Measurements from ENCODE around the gene DSEL.

DNA sequence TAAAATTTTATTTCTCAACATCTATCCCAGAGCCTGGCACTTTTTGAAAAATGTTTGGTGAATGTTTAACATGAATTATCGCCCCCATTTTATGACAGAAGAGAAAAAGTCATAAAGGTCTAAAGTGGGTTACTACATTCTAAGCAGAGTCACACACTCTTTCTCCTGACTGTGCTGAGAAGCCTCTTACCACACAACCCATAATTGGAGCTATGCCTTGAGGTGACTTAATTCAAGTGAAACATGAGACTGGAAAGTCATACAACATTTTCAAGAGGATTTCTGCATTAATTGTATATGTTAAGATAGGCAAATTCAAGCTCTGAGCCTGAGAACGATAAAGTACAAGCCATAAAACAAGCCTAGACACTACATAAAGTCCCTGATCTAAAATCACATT, 3.1 kb upstream of the DSEL start:
- no peak for TF ChIP-seq POLR2AphosphoS5 (IDR thresholded peaks at IDR 0.05; ENCODE audit: low read depth, low read length)
- TF ChIP-seq, protein P1, sequence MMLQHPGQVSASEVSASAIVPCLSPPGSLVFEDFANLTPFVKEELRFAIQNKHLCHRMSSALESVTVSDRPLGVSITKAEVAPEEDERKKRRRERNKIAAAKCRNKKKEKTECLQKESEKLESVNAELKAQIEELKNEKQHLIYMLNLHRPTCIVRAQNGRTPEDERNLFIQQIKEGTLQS (IDR thresholded peaks at IDR 0.05; ENCODE audit: insufficient read depth, low read depth, low read length), result no peak
- TF ChIP-seq POLR2A (IDR thresholded peaks at IDR 0.05; ENCODE audit: control extremely low read depth in 1 of 2, low read depth in 2 of 2, low read length in 2 of 2), result no peak
- TF ChIP-seq, protein P2, sequence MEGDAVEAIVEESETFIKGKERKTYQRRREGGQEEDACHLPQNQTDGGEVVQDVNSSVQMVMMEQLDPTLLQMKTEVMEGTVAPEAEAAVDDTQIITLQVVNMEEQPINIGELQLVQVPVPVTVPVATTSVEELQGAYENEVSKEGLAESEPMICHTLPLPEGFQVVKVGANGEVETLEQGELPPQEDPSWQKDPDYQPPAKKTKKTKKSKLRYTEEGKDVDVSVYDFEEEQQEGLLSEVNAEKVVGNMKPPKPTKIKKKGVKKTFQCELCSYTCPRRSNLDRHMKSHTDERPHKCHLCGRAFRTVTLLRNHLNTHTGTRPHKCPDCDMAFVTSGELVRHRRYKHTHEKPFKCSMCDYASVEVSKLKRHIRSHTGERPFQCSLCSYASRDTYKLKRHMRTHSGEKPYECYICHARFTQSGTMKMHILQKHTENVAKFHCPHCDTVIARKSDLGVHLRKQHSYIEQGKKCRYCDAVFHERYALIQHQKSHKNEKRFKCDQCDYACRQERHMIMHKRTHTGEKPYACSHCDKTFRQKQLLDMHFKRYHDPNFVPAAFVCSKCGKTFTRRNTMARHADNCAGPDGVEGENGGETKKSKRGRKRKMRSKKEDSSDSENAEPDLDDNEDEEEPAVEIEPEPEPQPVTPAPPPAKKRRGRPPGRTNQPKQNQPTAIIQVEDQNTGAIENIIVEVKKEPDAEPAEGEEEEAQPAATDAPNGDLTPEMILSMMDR (IDR thresholded peaks at IDR 0.05; ENCODE audit: control extremely low read depth in 1 of 3, insufficient read depth in 1 of 3, low read depth in 1 of 3, low read length in 3 of 3), result no peak
- no peak for TF ChIP-seq EZH2 (IDR thresholded peaks at IDR 0.05; ENCODE audit: low read depth, low read length, severe bottlenecking)
- TF ChIP-seq, protein P3, sequence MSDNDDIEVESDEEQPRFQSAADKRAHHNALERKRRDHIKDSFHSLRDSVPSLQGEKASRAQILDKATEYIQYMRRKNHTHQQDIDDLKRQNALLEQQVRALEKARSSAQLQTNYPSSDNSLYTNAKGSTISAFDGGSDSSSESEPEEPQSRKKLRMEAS (IDR thresholded peaks at IDR 0.05), result no peak
- TF ChIP-seq TAF1 (IDR thresholded peaks at IDR 0.05; ENCODE audit: low read depth, low read length), result no peak
- TF ChIP-seq HDAC2 (IDR thresholded peaks at IDR 0.05; ENCODE audit: borderline replicate concordance in 1 of 2, low read depth in 2 of 2, low read length in 2 of 2), result no peak
- TF ChIP-seq, protein P4, sequence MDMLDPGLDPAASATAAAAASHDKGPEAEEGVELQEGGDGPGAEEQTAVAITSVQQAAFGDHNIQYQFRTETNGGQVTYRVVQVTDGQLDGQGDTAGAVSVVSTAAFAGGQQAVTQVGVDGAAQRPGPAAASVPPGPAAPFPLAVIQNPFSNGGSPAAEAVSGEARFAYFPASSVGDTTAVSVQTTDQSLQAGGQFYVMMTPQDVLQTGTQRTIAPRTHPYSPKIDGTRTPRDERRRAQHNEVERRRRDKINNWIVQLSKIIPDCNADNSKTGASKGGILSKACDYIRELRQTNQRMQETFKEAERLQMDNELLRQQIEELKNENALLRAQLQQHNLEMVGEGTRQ (IDR thresholded peaks at IDR 0.05; ENCODE audit: low read length), result no peak
- no peak for TF ChIP-seq RFX5 (IDR thresholded peaks at IDR 0.05; ENCODE audit: borderline replicate concordance, low read depth, low read length)
- no peak for TF ChIP-seq YY1 (IDR thresholded peaks at IDR 0.05; ENCODE audit: low read depth, low read length)
- TF ChIP-seq ZNF274 (IDR thresholded peaks at IDR 0.05; ENCODE audit: borderline replicate concordance, extremely low read depth, low read length), result no peak

Measured in H1 (cell line).